ENCODE measurements around the gene FBN1.

DNA sequence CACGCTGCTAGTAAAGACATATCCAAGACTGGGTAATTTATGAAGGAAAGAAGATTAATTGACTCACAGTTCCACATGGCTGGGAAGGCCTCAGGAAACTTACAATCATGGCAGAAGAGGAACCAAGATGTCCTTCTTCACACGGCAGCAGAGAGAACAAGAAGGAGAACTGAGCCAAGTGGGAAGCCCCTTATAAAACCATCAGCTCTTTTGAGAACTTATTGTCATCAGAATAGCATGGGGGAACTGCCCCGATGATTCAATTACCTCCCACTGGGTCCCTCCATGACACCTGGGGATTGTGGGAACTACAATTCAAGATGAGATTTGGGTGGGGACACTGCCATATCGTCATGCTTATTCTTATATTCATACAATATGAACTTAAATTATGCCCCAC, 265.3 kb downstream of the FBN1 start:
- TF ChIP-seq, protein P1, sequence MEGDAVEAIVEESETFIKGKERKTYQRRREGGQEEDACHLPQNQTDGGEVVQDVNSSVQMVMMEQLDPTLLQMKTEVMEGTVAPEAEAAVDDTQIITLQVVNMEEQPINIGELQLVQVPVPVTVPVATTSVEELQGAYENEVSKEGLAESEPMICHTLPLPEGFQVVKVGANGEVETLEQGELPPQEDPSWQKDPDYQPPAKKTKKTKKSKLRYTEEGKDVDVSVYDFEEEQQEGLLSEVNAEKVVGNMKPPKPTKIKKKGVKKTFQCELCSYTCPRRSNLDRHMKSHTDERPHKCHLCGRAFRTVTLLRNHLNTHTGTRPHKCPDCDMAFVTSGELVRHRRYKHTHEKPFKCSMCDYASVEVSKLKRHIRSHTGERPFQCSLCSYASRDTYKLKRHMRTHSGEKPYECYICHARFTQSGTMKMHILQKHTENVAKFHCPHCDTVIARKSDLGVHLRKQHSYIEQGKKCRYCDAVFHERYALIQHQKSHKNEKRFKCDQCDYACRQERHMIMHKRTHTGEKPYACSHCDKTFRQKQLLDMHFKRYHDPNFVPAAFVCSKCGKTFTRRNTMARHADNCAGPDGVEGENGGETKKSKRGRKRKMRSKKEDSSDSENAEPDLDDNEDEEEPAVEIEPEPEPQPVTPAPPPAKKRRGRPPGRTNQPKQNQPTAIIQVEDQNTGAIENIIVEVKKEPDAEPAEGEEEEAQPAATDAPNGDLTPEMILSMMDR (IDR thresholded peaks at IDR 0.05): no peak
- TF ChIP-seq POLR2A (IDR thresholded peaks at IDR 0.05): no peak

All from adrenal gland (tissue), 5 donors.